Activated CD4-positive, CD25-positive, alpha-beta regulatory T cell treated with anti-CD3 and anti-CD28 coated beads, Interleukin-2, amount 50 U/mL, for 72 hours (primary cell): ENCODE measurements around the gene PCDHGB4.
"Not testable (repeated sequence)": the region's sequence is repeated elsewhere in the genome, so short reads cannot be mapped to it uniquely, and the experiment has no call there.

Experiments
- DNase-seq: peaks from one replicate; pipeline ENCODE4 v3.0.0; 2021

Gene PCDHGB4

DNA sequence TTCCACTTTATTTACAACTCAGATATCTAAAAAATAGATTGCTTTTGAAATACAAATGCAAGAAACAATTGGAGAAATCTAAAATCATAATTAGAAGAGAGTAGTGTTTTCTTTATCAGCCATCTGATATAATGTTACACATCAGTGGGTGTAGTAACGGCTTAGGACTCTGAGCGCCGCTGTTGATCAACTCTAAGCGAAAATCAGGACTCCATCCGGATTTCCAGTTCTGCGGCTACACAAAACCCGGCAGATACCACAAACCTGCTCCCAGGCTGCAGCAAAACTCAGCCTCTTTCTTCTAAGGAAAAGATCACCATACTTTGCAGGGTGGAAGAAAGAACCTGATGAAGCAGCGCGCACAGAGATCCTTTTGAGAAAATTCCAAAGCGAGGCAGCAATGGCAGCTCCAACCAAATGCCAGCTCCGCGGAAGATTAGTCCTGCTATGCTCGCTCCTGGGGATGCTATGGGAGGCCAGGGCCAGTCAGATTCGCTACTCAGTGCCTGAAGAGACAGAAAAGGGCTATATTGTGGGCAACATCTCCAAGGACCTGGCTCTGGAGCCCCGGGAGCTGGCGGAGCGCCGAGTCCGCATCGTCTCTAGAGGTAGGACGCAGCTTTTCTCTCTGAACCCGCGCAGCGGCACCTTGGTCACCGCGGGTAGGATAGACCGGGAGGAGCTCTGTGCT is 15.2 kb downstream of the PCDHGB4 start, which contains the start of gene PCDHGA9:
TSS of gene PCDHGA9 (plus strand) at position 226 of the 691 bp plus-strand sequence. CDS start at position 401, 175 bp downstream.
- no peak for DNase-seq

DNA sequence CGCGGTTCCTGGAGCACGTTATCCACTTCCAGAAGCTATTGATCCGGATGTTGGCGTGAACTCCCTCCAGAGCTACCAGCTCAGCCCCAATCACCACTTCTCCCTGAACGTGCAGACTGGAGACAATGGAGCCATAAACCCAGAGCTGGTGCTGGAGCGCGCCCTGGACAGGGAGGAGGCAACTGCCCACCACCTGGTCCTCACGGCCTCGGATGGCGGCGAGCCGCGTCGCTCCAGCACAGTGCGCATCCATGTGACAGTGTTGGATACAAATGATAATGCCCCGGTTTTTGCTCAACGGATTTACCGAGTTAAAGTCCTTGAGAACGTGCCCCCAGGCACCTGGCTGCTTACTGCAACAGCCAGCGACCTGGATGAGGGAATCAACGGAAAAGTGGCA is 15.9 kb downstream of the PCDHGB4 start:
- no peak for DNase-seq

DNA sequence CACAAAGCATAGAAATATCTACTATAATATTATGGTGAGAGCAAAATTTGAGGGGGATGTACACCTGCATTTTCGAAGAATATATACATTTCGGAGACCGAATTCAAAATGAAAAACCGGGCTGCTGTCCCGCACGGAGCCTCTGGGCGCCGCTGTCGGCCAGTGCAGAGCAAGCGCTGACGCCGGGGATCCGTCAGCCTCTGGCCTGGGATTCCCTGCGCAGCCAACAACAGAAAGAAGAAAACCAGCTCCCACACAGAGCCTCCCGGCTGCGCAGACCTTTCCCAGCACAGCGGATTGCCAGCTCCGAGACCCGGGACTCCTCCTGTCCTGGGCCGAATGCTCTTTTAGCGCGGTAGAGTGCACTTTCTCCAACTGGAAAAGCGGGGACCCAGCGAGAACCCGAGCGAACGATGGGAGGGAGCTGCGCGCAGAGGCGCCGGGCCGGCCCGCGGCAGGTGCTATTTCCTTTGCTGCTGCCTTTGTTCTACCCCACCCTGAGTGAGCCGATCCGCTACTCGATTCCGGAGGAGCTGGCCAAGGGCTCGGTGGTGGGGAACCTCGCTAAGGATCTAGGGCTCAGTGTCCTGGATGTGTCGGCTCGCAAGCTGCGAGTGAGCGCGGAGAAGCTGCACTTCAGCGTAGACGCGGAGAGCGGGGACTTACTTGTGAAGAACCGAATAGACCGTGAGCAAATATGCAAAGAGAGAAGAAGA is 20.4 kb downstream of the PCDHGB4 start, which contains the start of gene PCDHGB6:
TSS of gene PCDHGB6 (plus strand) at position 232 of the 716 bp plus-strand sequence. CDS start at position 414, 182 bp downstream.
- not testable (repeated sequence) for DNase-seq

DNA sequence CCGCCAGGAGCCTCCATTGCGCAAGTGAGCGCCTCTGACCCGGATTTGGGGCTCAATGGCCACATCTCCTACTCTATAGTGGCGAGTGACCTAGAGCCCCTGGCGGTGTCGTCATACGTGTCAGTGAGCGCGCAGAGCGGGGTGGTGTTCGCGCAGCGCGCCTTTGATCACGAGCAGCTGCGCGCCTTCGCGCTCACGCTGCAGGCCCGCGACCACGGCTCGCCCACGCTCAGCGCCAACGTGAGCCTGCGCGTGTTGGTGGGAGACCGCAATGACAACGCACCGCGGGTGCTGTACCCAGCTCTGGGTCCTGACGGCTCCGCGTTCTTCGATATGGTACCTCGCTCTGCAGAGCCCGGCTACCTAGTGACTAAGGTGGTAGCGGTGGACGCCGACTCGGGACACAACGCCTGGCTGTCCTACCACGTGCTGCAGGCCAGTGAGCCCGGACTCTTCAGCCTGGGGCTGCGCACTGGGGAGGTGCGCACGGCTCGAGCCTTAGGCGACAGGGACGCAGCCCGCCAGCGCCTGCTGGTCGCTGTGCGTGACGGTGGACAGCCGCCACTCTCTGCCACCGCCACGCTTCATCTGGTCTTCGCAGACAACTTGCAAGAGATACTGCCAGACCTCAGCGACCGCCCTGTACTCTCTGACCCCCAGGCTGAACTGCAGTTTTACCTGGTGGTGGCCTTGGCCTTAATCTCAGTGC is 22.3 kb downstream of the PCDHGB4 start:
- no peak for DNase-seq

DNA sequence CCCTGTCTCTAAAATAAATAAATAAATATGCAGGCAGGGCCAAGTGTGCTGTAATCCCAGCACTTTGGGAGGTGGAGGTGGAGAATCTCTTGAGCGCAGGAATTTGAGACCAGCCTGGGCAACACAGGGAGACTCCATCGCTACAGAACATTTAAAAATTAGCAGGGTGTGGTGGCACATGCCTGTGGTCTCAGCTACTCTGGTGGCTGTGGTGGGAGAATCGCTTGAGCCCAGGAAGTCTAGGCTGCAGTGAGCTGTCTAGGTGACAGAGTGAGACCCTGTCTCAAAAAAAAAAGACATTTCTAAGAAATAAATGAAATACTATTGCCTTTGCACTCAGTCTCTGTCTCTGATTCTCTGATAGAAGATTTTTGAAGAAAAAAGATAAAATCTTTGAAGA is 24.1 kb downstream of the PCDHGB4 start:
- no peak for DNase-seq

DNA sequence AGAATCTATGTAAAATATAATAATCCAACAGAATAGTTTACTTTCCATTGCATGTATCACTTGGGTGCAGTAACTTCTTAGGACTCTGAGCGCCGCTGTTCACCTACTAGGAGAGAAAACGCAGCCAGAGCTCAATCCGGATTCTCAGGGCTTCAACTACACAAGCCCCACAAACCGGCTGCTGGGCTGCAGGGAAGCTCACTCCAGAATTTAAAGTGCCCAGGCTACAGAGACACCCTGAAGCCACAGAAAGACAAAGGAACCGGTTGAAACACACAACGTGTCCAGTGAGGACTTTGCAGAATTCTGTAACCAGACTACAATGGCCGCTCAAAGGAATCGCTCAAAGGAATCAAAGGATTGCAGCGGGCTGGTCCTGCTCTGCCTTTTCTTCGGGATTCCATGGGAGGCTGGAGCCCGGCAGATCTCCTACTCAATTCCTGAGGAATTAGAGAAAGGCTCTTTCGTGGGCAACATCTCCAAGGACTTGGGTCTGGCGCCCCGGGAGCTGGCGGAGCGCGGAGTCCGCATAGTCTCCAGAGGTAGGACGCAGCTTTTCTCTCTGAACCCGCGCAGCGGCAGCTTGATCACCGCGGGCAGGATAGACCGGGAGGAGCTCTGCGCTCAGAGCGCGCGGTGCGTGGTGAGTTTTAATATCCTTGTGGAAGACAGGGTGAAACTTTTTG is 25.5 kb downstream of the PCDHGB4 start, which contains the start of gene PCDHGA10:
TSS of gene PCDHGA10 (plus strand) at position 134 of the 686 bp plus-strand sequence. CDS start at position 323, 189 bp downstream.
- DNase-seq = no peak

DNA sequence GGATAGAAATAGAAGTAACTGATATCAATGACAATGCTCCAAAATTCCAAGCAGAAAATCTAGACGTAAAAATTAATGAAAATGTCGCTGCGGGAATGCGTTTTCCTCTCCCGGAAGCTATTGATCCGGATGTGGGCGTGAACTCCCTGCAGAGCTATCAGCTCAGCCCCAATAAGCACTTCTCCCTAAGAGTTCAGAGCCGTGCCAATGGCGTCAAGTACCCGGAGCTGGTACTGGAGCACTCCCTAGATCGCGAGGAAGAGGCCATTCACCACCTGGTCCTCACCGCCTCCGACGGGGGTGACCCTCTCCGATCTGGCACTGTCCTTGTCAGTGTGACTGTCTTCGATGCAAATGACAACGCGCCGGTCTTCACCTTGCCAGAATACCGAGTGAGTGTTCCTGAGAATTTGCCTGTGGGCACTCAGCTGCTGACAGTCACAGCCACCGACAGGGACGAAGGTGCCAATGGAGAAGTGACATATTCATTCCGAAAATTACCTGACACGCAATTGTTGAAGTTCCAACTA is 26.1 kb downstream of the PCDHGB4 start:
- DNase-seq = no peak

DNA sequence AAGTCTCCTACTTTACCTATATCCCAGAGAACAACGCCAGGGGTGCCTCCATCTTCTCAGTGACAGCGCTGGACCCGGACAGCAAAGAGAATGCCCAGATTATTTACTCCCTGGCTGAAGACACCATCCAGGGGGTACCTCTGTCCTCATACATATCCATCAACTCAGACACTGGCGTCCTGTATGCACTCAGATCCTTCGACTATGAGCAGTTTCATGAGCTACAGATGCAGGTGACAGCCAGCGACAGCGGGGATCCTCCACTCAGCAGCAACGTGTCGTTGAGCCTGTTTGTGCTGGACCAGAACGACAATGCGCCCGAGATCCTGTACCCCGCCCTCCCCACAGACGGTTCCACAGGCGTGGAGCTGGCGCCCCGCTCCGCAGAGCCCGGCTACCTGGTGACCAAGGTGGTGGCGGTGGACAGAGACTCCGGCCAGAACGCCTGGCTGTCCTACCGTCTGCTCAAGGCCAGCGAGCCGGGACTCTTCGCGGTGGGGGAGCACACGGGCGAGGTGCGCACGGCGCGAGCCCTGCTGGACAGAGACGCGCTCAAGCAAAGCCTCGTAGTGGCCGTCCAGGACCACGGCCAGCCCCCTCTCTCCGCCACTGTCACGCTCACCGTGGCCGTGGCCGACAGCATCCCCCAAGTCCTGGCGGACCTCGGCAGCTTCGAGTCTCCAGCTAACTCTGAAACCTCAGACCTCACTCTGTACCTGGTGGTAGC is 27.2 kb downstream of the PCDHGB4 start:
- DNase-seq = not testable (repeated sequence)

DNA sequence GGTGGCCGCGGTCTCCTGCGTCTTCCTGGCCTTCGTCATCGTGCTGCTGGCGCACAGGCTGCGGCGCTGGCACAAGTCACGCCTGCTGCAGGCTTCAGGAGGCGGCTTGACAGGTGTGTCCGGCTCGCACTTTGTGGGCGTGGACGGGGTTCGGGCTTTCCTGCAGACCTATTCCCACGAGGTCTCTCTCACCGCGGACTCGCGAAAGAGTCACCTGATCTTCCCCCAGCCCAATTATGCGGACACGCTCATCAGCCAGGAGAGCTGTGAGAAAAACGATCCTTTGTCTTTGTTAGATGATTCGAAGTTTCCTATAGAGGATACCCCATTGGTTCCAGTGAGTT is 27.7 kb downstream of the PCDHGB4 start:
- DNase-seq = not testable (repeated sequence)

DNA sequence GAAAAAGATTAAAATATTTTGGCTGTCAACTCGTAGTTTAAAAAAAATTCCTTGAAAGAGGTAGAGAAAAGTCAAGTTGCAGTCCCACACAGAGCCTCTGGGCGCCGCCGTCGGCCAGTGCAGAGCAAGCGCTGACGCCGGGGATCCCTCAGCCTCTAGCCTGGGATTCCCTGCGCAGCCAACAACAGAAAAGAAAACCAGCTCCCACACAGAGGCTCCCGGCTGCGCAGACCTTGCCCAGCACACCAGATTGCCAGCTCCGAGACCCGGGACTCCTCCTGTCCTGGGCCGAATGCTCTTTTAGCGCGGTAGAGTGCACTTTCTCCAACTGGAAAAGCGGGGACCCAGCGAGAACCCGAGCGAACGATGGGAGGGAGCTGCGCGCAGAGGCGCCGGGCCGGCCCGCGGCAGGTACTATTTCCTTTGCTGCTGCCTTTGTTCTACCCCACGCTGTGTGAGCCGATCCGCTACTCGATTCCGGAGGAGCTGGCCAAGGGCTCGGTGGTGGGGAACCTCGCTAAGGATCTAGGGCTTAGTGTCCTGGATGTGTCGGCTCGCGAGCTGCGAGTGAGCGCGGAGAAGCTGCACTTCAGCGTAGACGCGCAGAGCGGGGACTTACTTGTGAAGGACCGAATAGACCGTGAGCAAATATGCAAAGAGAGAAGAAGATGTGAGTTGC is 30.1 kb downstream of the PCDHGB4 start, which contains the start of gene PCDHGB7:
TSS of gene PCDHGB7 (plus strand) at position 184 of the 679 bp plus-strand sequence. CDS start at position 367, 183 bp downstream.
- not testable (repeated sequence) for DNase-seq

DNA sequence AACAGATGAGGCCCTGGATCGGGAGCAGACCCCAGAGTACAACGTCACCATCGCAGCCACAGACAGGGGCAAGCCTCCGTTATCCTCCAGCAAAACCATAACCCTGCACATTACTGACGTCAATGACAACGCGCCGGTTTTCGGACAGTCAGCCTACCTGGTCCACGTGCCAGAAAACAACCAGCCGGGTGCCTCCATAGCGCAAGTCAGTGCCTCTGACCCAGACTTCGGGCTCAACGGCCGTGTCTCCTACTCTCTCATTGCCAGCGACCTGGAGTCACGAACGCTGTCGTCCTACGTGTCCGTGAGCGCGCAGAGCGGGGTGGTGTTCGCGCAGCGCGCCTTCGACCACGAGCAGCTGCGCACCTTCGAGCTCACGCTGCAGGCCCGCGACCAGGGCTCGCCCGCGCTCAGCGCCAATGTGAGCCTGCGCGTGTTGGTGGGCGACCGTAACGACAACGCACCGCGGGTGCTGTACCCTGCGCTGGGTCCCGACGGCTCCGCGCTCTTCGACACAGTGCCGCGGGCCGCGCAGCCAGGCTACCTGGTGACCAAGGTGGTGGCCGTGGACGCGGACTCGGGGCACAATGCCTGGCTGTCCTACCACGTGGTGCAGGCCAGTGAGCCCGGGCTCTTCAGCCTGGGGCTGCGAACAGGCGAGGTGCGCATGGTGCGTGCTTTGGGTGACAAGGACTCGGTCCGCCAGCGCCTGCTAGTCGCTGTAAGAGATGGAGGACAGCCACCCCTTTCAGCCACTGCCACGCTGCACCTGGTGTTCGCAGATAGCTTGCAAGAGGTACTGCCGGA is 31.8 kb downstream of the PCDHGB4 start:
- DNase-seq = no peak

DNA sequence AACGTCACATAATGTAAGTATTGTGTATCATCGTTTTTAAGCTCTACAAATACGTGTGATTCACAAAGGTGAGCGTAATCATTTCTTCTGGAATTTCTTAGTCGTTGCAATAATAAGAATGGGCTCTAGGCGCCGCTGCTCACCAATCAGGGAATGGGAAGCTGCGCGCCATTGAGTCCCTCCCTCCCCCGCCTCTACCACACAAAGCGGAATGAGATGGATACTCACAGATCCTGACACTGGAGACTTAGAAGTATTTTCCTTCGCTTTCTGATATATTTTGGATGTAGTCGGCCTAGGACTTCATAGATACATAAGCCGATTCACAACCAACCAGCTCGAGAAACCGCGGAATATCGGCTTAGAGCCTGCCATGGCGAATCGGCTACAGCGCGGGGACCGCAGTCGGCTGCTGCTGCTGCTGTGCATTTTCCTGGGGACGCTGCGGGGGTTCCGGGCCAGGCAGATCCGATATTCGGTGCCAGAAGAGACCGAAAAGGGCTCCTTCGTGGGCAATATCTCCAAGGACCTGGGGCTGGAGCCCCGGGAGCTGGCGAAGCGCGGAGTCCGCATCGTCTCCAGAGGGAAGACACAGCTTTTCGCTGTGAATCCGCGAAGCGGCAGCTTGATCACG is 33.5 kb downstream of the PCDHGB4 start, which contains the start of gene PCDHGA11:
TSS of gene PCDHGA11 (plus strand) at position 197 of the 634 bp plus-strand sequence. CDS start at position 374, 177 bp downstream.
- DNase-seq = no peak

DNA sequence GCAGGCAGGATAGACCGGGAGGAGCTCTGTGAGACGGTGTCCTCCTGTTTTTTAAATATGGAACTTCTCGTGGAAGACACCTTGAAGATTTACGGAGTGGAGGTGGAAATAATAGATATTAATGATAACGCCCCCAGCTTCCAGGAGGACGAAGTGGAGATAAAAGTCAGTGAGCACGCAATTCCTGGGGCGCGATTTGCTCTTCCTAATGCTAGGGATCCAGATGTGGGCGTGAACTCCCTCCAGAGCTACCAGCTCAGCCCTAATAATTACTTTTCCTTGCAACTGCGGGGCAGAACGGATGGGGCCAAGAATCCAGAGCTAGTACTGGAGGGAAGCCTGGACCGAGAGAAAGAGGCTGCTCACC is 34.0 kb downstream of the PCDHGB4 start:
- no peak for DNase-seq

DNA sequence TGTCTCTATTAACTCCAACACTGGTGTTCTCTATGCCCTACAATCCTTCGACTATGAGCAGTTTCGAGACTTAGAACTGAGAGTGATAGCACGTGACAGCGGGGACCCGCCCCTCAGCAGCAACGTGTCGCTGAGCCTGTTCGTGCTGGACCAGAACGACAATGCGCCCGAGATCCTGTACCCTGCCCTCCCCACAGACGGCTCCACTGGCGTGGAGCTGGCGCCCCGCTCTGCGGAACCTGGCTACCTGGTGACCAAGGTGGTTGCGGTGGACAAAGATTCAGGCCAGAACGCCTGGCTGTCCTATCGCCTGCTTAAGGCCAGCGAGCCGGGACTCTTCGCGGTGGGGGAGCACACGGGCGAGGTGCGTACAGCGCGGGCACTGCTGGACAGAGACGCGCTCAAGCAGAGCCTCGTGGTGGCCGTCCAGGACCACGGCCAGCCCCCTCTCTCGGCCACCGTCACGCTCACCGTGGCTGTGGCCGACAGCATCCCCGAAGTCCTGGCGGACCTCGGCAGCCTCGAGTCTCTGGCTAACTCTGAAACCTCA is 35.3 kb downstream of the PCDHGB4 start:
- DNase-seq = no peak

DNA sequence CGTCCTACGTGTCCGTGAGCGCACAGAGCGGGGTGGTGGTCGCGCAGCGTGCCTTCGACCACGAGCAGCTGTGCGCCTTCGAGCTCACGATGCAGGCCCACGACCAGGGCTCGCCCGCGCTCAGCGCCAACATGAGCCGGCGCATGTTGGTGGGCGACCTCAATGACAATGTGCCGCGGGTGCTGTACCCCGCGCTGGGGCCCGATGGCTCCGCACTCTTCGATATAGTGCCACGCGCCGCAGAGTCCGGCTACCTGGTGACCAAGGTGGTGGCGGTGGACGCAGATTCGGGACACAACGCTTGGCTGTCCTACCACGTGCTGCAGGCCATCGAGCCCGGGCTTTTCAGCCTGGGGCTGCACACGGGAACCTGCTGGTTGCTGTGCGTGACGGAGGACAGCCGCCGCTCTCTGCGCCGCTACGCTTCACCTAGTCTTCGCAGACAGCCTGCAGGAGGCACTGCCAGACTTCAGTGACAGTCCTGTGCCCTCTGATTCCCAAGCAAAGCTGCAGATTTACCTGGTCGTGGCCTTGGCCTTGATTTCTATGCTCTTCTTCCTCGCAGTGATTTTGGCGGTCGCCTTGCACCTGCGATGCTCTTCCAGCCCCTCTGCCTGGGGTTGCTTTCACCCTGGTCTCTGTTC is 40.4 kb downstream of the PCDHGB4 start:
- no peak for DNase-seq

DNA sequence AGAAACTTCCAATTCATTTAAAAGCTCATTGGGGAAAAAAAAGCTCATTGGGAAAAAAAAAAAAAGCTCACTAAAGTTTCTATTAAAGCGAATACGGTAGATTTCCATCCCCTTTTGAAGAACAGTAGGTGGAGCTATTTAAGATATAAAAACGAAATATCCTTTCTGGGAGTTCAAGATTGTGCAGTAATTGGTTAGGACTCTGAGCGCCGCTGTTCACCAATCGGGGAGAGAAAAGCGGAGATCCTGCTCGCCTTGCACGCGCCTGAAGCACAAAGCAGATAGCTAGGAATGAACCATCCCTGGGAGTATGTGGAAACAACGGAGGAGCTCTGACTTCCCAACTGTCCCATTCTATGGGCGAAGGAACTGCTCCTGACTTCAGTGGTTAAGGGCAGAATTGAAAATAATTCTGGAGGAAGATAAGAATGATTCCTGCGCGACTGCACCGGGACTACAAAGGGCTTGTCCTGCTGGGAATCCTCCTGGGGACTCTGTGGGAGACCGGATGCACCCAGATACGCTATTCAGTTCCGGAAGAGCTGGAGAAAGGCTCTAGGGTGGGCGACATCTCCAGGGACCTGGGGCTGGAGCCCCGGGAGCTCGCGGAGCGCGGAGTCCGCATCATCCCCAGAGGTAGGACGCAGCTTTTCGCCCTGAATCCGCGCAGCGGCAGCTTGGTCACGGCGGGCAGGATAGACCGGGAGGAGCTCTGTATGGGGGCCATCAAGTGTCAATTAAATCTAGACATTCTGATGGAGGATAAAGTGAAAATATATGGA is 43.0 kb downstream of the PCDHGB4 start, which contains the start of gene PCDHGA12:
TSS of gene PCDHGA12 (plus strand) at position 176 of the 782 bp plus-strand sequence. CDS start at position 429, 253 bp downstream.
- DNase-seq = no peak

DNA sequence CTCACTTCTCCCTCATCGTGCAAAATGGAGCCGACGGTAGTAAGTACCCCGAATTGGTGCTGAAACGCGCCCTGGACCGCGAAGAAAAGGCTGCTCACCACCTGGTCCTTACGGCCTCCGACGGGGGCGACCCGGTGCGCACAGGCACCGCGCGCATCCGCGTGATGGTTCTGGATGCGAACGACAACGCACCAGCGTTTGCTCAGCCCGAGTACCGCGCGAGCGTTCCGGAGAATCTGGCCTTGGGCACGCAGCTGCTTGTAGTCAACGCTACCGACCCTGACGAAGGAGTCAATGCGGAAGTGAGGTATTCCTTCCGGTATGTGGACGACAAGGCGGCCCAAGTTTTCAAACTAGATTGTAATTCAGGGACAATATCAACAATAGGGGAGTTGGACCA is 43.8 kb downstream of the PCDHGB4 start:
- DNase-seq = no peak

DNA sequence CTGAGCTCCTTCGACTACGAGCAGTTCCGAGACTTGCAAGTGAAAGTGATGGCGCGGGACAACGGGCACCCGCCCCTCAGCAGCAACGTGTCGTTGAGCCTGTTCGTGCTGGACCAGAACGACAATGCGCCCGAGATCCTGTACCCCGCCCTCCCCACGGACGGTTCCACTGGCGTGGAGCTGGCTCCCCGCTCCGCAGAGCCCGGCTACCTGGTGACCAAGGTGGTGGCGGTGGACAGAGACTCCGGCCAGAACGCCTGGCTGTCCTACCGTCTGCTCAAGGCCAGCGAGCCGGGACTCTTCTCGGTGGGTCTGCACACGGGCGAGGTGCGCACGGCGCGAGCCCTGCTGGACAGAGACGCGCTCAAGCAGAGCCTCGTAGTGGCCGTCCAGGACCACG is 44.8 kb downstream of the PCDHGB4 start:
- DNase-seq = not testable (repeated sequence)
